Gastroesophageal sphincter (tissue), 2 donors: Measurements from ENCODE around the gene RNF40.

Experiments used
- POLR2A ChIP-seq, 2 donors: fragments of 450-650 bp; IDR thresholded peaks; one replicate each; pipeline ENCODE4 v1.6.1; 2017; ENCODE audit warnings: antibody characterized with exemption in 2 of 2, mild to moderate bottlenecking in 2 of 2, moderate library complexity in 1 of 2
- POLR2AphosphoS5 ChIP-seq: sonication (generic); formaldehyde crosslinking; IDR thresholded peaks from one replicate; pipeline ENCODE4 v1.6.1; 2017; ENCODE audit warnings: antibody characterized with exemption

DNA sequence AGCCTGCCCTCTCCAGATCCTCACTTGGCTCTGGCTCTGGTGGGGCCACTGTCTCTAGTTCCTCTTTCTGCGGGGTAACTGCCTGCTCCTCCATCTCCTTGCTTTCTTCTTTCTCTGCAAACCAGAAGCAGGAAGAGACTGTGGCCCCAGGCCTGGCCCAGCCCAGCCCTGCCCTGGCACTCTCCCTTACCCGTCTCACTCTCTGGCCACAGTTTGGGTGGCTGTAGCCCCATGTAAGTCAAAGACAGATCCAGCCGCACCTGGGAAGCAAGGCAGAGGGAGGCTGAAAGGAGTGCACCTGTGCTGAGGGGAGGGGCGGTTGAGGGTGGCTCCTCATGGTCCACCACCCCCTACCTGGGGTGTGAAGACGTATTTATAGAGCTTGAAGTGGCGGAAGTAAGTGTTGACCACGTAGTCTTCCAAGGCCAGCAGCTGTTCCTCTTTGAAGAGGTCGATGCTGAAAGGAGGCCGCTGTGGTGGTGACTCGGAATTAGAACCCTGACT, 3.1 kb upstream of the RNF40 start:
- TF ChIP-seq POLR2AphosphoS5, result no peak
- TF ChIP-seq POLR2A (IDR thresholded peaks at IDR 0.05), result no peak
